HAP-1 (cell line): ENCODE measurements around the gene DEXI.
A peak's percentile ranks its signal among the peaks of the same experiment; 100 is the strongest.

Experiments used
- DNase-seq, 2 experiments: peaks; one replicate each; pipeline ENCODE4 v3.0.0-alpha.2; 2016 to 2020; ENCODE audit warnings: low spot score in 2 of 2
- H3K27me3 ChIP-seq: fragments of 250-450 bp; sonication (Bioruptor Pico); 2 replicates; pipeline ENCODE4 v1.5.1; 2020; ENCODE audit warnings: low read depth, mild to moderate bottlenecking, moderate library complexity
- H3K36me3 ChIP-seq: fragments of 250-450 bp; sonication (Bioruptor Pico); replicated peaks from 2 replicates; pipeline ENCODE4 v1.5.1; 2020; ENCODE audit warnings: mild to moderate bottlenecking
- H3K4me1 ChIP-seq: fragments of 250-450 bp; sonication (Bioruptor Pico); 2 replicates; pipeline ENCODE4 v1.5.1; 2020; ENCODE audit warnings: mild to moderate bottlenecking
- H3K4me3 ChIP-seq: fragments of 250-450 bp; sonication (Bioruptor Pico); 2 replicates; pipeline ENCODE4 v1.5.1; 2020; ENCODE audit warnings: mild to moderate bottlenecking, moderate library complexity
- H3K9me3 ChIP-seq: fragments of 250-450 bp; sonication (Bioruptor Pico); 2 replicates; pipeline ENCODE4 v1.5.1; 2020; ENCODE audit warnings: mild to moderate bottlenecking, moderate library complexity
- in situ Hi-C: fragments of 300-500 bp; cut with MboI; formaldehyde crosslinking; loops from 3 replicates; pipeline ENCODE4 v1.14.3; 2020; ENCODE audit warnings: low sequenced_read_pairs, inconsistent platforms, mixed read lengths

DEXI gene

DNA sequence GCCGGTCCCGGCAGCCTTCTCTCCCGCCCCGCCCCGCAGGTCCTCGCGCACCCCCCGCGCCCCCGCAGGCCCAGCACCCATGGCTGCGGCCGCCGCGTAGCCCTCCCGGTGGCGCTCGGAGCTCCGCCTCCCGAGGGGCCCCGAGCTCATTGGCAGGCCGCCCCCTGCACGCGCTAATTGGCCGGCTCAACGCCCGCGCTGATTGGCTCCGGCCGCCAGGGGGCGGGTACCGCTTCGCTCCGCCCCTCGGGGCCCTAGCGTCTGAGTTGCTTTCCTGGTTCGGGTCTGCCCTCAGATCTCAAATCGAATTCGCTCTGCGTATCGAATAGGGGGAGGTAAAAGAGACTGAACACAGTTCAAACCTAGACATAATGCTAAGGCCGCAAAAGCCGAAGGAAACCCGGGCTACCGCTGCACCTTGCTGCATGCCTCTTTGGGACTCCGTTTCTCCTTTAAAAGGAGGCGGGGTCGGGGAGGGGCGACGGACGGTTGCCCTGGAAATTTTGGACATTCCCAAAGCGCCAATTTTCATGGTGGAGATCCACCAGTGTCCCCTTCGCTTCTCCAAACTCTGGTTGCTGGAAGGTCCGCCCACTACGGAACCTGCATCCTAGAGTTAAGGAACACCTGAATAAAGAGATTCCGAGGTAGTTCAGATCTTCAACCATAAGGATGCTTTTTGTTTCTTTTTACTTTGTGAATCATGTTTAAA lies at the start of gene DEXI:
DEXI (minus strand) TSS at position 117 of the 712 bp plus-strand sequence. CDS start 463 bp downstream, outside the sequence.
- Histone ChIP-seq H3K4me1 (peaks cover 32% of the 10 kb centered on the region), H3K27me3 (no peaks in the 10 kb centered on the region), H3K9me3 (no peaks in the 10 kb centered on the region), H3K36me3 (0 out of 2 replicates have a peak, but pooled peaks cover 3% of the 10 kb centered on the region), H3K4me3 (peak within 1 kb of the TSS; percentile 58)
- in situ Hi-C loops: no loop called here
- DNase-seq: peak; percentile 87 to 94

DNA sequence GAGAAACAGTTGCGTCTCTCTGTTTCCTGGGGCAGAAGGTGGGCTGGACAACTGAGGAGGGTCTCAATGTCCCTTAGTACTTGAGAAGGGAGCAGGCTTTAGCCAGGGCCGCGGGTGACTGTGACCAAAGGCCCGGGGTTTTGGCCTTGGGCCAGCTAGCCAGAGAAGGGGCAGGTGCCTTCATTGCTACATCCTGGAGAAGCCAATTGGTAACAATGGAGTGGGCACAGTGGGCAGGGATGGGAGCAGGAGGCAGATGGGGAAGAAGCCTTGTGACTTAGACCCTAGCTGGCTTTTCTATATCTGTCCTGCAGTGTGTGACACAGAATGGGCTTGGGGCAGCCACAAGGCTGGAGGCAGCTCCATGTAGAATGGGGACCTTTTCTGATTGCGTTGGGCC lies 48.1 kb upstream of the DEXI start:
- no peak for DNase-seq
- in situ Hi-C loops: no loop called here
- Histone ChIP-seq H3K27me3 (no peaks in the 10 kb centered on the region), H3K9me3 (no peaks in the 10 kb centered on the region), H3K36me3 (no peaks in the 10 kb centered on the region), H3K4me1 (no peaks in the 10 kb centered on the region), H3K4me3 (no peak overlapping the region)

DNA sequence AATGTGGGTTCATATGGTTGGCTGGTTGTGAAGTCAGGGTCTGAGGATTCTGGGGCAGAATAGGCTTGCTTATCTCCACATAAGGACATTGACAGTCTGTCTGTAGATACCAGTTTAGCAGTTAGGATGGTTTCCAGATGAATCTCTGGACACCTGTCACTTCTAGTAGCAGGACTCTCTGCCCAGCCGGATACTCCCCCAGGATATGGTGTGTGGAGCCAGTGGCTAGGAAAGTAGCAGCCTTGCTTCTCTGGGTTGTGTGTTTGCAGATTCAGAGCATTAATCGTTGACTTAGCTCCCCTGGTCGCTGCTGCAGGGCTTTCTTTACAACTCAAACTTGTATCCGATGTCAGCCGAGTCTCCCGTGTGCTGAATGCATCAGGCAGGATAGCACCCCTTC lies 47.3 kb upstream of the DEXI start:
- in situ Hi-C loops: no loop called here
- H3K4me1 ChIP-seq: no peaks in the 10 kb centered on the region
- no peak for DNase-seq
- no peaks in the 10 kb centered on the region for H3K27me3 ChIP-seq
- no peak overlapping the region for H3K4me3 ChIP-seq
- H3K36me3 ChIP-seq: no peaks in the 10 kb centered on the region
- H3K9me3 ChIP-seq: no peaks in the 10 kb centered on the region

DNA sequence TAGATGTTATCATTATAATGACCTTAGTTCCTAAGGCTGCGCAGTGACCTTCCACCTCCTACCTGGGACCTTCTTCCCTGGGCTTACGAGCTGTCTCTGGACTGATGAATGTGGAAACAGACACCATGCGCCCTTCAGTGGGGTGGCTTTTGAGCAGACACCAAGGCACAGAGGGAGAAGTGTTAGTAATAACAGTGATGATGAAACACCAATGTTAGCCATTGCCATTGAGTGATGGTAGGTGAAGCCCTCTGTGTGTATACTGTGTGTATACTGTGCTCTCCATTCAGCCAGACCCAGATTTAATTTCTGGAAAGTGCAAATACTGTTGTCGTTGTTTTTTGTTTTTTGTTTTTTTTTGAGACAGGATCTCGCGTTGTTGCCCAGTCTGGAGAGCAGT lies 46.6 kb upstream of the DEXI start:
- no peaks in the 10 kb centered on the region for H3K4me1 ChIP-seq
- H3K27me3 ChIP-seq: no peaks in the 10 kb centered on the region
- H3K9me3 ChIP-seq: no peaks in the 10 kb centered on the region
- no peak overlapping the region for H3K4me3 ChIP-seq
- in situ Hi-C loops: no loop called here
- DNase-seq: no peak
- no peaks in the 10 kb centered on the region for H3K36me3 ChIP-seq

DNA sequence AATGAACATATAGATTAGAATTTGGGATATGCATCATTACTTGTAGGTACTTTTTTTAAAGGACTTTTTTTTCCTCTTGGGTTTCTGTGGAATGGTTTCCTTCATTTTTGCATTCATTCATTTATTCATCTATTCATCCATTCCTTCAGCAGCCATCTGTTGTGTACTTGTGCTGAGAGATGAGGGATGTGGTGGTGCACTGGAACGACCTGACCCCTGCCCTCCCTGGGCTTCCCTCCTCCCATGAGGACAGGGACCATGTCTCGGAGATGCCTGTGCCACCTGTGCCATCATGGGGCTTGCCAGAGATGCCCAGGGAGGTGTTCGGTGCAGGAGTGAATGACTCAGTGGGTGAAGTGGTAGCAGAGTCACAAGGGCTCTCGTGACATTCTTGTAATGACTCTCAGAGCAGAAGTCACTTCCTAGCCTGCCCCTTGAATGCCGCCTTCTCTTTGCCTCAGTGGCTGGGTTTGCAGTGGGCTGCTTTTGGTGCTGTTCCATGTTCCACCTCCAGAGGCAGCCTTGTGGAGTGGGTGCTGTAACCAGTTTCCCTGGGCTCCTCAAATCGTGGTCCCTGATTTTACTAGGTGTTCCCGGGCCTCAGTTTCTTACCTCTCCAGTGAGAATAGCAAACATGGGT lies 46.0 kb upstream of the DEXI start:
- Histone ChIP-seq H3K4me1 (no peaks in the 10 kb centered on the region), H3K27me3 (no peaks in the 10 kb centered on the region), H3K4me3 (no peak overlapping the region), H3K36me3 (no peaks in the 10 kb centered on the region), H3K9me3 (no peaks in the 10 kb centered on the region)
- peak in 1 of 2 experiments; percentile 54 for DNase-seq
- in situ Hi-C loops: no loop called here

DNA sequence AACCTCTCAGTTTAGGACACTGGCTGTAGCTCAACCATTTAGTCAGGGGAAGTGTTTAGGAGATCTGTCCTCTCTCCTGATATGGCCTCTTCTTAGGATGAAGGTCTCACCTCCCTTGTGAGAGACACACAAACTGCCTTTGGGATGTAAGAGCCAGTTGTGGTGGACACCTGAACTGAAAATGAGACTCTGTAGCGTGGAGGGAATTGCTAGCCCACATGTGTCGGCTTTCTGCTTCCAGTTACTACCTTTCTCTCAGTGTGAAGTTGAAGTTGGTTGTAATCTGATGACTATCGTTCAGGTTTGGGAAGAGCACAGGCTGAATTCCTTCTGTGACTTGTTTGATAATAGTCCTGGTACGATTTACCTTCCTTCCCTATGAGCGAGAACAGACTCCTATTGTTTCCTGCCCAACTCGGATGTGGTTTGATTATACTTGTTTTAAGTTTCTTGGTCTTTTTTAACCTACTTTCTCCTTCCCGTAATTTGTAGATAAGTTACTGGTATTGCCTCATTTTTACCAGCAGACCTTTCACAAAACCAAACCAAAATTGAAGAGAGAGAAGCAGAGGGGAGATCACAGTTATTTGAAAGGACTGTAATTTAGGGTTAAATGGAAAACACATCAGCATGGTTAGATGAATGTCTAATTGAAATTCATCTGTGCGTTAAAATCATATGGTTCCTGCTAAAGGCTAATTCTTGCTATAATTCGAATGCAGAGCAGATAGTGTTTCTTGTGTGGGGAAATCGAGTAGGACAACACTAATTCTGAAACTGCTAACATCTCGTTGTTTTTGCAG lies 45.3 kb upstream of the DEXI start:
- Histone ChIP-seq H3K4me1 (no peaks in the 10 kb centered on the region), H3K36me3 (peaks cover 4% of the 10 kb centered on the region), H3K27me3 (no peaks in the 10 kb centered on the region), H3K9me3 (no peaks in the 10 kb centered on the region), H3K4me3 (no peak overlapping the region)
- in situ Hi-C loops: no loop called here
- DNase-seq: no peak

DNA sequence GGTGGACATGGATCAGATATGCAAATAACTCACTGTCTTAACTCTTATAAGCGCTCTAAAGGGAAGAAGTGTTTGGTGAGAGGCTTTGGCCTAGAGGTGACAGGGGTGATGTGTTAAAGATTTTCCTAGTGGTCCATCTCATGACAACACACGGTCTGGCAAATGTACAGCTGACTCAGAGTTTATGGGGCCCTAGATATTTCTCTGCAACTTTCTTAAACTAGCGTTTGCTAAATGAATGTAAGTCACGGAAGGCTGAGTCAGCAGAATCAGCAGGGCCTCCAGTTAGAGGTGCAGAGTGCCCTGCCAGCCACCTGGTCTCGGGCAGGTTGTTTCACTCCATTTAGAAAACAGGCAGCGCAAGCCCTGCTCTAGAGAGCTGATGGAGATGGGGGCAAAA lies 42.2 kb upstream of the DEXI start:
- Histone ChIP-seq H3K9me3 (no peaks in the 10 kb centered on the region), H3K36me3 (peaks cover 4% of the 10 kb centered on the region), H3K4me1 (peaks cover 10% of the 10 kb centered on the region), H3K4me3 (no peak overlapping the region), H3K27me3 (no peaks in the 10 kb centered on the region)
- in situ Hi-C loops: no loop called here
- DNase-seq: no peak

DNA sequence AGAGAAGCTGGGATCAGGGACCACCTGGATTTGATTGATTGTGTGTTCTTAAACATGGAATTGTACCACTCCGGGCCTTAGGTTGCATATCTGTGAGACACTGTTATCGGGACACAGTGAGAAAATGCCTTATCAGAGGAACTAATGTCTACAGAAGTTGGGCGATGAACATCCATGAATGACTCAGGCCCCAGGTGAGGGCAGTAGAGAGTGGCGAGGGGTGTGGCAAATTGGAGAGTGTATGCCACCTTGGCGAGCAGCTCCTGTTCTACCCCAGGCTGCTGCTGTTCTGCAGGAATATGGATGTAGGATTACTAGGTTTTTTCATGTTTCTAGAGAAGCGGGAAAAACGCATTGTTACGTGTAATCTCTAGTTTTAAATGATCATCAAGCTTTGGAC lies 40.9 kb upstream of the DEXI start:
- Histone ChIP-seq H3K4me1 (peaks cover 10% of the 10 kb centered on the region), H3K4me3 (no peak overlapping the region), H3K36me3 (peaks cover 4% of the 10 kb centered on the region), H3K9me3 (no peaks in the 10 kb centered on the region), H3K27me3 (no peaks in the 10 kb centered on the region)
- in situ Hi-C loops: no loop called here
- DNase-seq: no peak

DNA sequence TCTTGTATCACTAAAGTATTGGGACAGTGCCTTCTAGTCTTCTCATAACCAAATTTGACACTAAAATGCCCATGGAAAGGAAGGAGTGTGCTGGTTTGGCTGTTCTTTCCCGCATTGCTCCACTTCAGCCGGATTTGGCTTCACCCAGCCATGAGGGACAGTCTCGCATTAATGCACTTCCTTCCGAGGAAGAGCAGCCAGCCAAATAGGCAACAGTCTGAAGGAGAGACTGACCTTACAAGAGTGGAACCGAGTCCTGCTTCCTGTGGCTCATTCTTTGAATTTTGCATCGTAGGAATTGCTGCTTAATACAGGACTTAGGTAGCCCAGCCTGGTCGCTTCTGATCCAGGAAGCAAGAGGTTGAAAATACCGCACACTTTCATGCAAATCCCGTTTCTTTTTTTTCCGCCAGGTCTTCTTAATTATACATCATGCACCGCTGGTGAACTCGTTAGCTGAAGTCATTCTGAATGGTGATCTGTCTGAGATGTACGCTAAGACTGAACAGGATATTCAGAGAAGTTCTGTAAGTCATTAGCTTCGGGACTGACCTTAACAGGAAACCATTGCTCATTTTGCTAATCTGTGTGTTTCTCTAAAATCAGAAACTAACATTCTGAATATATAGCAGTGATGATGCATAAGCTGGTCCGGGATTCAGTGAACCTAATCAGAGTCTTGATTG lies 40.3 kb upstream of the DEXI start:
- H3K4me3 ChIP-seq: no peak overlapping the region

DNA sequence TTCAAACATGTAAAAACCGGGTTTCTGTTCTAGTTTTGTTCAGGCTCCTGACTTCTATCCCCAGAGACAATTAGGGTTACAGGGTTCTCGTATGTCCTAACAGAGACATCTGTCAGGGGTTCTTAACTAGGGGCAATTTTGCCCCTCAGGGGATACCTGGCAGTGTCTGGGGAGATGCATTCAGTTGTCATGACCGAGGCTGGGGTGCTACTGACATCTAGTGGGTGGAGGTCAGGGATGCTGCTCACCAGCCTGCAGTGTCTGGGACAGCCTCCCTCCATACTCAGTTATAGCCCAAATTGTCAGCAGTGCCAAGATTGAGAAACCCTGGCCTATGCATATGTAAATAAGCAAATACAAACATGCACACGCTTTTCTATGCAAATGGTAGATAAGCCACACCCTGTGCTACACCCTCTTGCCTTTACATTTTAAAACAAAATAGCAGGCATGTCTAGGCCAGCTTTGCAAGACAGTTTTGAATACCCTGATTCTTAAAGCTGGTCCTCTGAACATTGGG lies 39.5 kb upstream of the DEXI start:
- Histone ChIP-seq H3K4me1 (peaks cover 10% of the 10 kb centered on the region), H3K4me3 (no peak overlapping the region), H3K36me3 (peaks cover 4% of the 10 kb centered on the region), H3K9me3 (no peaks in the 10 kb centered on the region), H3K27me3 (no peaks in the 10 kb centered on the region)
- peak; percentile 51 to 83 for DNase-seq
- in situ Hi-C loops: no loop called here

More for the DNA sequence above, 40.3 kb upstream of the DEXI start:
- H3K27me3 ChIP-seq: no peaks in the 10 kb centered on the region
- peaks cover 4% of the 10 kb centered on the region for H3K36me3 ChIP-seq
- peaks cover 10% of the 10 kb centered on the region for H3K4me1 ChIP-seq
- DNase-seq: no peak
- no peaks in the 10 kb centered on the region for H3K9me3 ChIP-seq
- in situ Hi-C loops: no loop called here

DNA sequence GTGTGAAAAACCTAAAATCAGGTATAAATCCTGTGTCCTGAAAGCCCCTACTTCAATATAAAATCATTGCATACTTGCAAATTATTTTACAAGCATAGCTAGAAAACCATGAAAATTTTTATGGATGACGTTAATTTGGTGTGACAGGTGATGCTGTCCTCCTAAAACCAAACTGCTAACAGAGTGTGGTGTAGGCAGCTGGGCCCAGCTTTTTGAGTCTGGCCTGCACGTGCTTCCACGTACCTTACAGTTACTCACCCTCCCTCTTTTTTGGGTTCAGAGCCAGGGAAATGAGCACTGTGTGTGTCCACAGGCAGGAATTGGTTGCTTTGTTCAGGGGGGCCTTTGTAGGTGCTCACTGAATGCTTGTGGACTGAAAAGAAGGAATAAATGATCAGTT lies 38.5 kb upstream of the DEXI start:
- in situ Hi-C loops: no loop called here
- DNase-seq: no peak
- peaks cover 4% of the 10 kb centered on the region for H3K36me3 ChIP-seq

DNA sequence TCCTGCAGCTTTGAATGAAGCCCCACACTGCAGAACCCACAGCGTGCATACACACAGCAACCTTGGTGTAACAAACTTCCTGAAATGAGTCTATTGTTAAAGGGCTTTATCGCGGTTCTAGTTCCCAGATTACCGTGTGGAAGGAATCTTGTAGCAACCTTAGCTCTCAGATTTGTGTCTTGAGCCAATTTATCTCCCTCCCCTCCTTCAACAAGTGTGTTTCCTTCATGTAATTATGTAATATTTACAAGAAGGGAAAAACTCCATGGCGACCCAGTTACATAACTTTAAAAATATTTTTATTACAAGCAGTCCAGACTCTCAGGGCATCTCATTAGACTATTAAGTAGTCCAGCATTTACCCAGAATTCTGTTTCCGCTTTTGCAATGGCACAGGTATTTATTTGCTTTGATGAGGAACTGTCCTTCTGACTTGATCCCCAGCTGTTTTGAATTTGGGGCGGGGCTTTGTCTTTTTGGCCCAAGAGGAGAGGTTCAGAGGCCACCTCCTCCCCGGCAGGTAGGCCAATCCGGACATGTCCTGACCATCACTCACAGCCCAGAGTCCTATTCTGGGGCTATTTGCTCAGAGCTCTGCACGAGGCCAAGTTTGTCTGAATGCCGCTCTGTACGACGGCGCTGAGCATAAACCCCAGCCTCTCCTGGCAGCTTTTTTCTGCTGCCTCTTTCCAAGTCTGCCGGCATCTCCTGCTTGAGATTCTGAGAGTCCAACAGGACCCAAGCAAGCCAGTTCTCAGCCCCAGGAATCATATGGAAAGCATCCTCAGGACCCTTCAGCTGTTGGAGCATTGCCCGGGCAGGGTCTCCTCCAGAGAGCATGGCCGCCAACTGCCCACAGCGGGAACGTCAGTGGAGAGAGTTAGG lies 37.7 kb upstream of the DEXI start:
- Histone ChIP-seq H3K36me3 (peaks cover 4% of the 10 kb centered on the region), H3K4me3 (no peak overlapping the region), H3K27me3 (no peaks in the 10 kb centered on the region), H3K4me1 (peaks cover 10% of the 10 kb centered on the region), H3K9me3 (no peaks in the 10 kb centered on the region)
- in situ Hi-C loops: no loop called here
- DNase-seq: no peak

More for the DNA sequence above, 38.5 kb upstream of the DEXI start:
- Histone ChIP-seq H3K9me3 (no peaks in the 10 kb centered on the region), H3K4me3 (no peak overlapping the region), H3K4me1 (peaks cover 10% of the 10 kb centered on the region), H3K27me3 (no peaks in the 10 kb centered on the region)
